ENCODE measurements around the gene FOCAD.

- TF ChIP-seq SRF (IDR thresholded peaks at IDR 0.05; ENCODE audit: low read depth) = no peak
- TF ChIP-seq POLR2A (IDR thresholded peaks at IDR 0.05; ENCODE audit: borderline replicate concordance, extremely low read depth, insufficient read depth, insufficient read length) = no peak
- TF ChIP-seq CTCF (IDR thresholded peaks at IDR 0.05 in 2 of 3, conservative IDR thresholded peaks at IDR 0.05 in 1 of 3; ENCODE audit: borderline replicate concordance in 1 of 3, insufficient read depth in 1 of 3, low read depth in 2 of 3, low read length in 2 of 3) = no peak
- no peak for TF ChIP-seq FOSL1 (IDR thresholded peaks at IDR 0.05; ENCODE audit: low read depth)
- TF ChIP-seq EZH2phosphoT487 (IDR thresholded peaks at IDR 0.05; ENCODE audit: borderline replicate concordance) = no peak
- TF ChIP-seq ZNF274 (IDR thresholded peaks at IDR 0.05; ENCODE audit: low read depth, low read length) = no peak
- TF ChIP-seq, protein P1, sequence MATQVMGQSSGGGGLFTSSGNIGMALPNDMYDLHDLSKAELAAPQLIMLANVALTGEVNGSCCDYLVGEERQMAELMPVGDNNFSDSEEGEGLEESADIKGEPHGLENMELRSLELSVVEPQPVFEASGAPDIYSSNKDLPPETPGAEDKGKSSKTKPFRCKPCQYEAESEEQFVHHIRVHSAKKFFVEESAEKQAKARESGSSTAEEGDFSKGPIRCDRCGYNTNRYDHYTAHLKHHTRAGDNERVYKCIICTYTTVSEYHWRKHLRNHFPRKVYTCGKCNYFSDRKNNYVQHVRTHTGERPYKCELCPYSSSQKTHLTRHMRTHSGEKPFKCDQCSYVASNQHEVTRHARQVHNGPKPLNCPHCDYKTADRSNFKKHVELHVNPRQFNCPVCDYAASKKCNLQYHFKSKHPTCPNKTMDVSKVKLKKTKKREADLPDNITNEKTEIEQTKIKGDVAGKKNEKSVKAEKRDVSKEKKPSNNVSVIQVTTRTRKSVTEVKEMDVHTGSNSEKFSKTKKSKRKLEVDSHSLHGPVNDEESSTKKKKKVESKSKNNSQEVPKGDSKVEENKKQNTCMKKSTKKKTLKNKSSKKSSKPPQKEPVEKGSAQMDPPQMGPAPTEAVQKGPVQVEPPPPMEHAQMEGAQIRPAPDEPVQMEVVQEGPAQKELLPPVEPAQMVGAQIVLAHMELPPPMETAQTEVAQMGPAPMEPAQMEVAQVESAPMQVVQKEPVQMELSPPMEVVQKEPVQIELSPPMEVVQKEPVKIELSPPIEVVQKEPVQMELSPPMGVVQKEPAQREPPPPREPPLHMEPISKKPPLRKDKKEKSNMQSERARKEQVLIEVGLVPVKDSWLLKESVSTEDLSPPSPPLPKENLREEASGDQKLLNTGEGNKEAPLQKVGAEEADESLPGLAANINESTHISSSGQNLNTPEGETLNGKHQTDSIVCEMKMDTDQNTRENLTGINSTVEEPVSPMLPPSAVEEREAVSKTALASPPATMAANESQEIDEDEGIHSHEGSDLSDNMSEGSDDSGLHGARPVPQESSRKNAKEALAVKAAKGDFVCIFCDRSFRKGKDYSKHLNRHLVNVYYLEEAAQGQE (IDR thresholded peaks at IDR 0.05; ENCODE audit: low read depth) = no peak
- no peak for TF ChIP-seq TCF7L2 (IDR thresholded peaks at IDR 0.05; ENCODE audit: borderline replicate concordance, extremely low read depth, insufficient read depth, insufficient read length)
- TF ChIP-seq, protein P2, sequence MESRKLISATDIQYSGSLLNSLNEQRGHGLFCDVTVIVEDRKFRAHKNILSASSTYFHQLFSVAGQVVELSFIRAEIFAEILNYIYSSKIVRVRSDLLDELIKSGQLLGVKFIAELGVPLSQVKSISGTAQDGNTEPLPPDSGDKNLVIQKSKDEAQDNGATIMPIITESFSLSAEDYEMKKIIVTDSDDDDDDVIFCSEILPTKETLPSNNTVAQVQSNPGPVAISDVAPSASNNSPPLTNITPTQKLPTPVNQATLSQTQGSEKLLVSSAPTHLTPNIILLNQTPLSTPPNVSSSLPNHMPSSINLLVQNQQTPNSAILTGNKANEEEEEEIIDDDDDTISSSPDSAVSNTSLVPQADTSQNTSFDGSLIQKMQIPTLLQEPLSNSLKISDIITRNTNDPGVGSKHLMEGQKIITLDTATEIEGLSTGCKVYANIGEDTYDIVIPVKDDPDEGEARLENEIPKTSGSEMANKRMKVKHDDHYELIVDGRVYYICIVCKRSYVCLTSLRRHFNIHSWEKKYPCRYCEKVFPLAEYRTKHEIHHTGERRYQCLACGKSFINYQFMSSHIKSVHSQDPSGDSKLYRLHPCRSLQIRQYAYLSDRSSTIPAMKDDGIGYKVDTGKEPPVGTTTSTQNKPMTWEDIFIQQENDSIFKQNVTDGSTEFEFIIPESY (IDR thresholded peaks at IDR 0.05; ENCODE audit: extremely low read depth, insufficient replicate concordance, low read length) = no peak
- TF ChIP-seq EZH2 (IDR thresholded peaks at IDR 0.05) = no peak
- TF ChIP-seq CEBPB (IDR thresholded peaks at IDR 0.05; ENCODE audit: low read depth) = no peak
Observed at GRCh38 chr9:20775683-20776082, 91.6 kb downstream of the FOCAD start.

Data from HCT116 (cell line).